Uterus (tissue), 2 donors: ENCODE data around the gene AKT3.

Source experiments
- POLR2A ChIP-seq, 2 donors: fragments of 450-650 bp; IDR thresholded peaks; one replicate each; pipeline ENCODE4 v1.6.1; 2016; ENCODE audit warnings: antibody characterized with exemption in 2 of 2, mild to moderate bottlenecking in 1 of 2, moderate library complexity in 1 of 2
- TF ChIP-seq, protein P1 (sequence below), 4 experiments: fragments of 200-600 bp in 2 of 4; fragments of 450-650 bp in 2 of 4; sonication (generic) in 2 of 4; IDR thresholded peaks; one replicate each; pipeline ENCODE4 v1.5.1; 2016 to 2019; ENCODE audit warnings: antibody characterized with exemption in 4 of 4, mild to moderate bottlenecking in 2 of 4, moderate library complexity in 1 of 4

- no peak for TF ChIP-seq POLR2A (IDR thresholded peaks at IDR 0.05)
- TF ChIP-seq, protein P1, sequence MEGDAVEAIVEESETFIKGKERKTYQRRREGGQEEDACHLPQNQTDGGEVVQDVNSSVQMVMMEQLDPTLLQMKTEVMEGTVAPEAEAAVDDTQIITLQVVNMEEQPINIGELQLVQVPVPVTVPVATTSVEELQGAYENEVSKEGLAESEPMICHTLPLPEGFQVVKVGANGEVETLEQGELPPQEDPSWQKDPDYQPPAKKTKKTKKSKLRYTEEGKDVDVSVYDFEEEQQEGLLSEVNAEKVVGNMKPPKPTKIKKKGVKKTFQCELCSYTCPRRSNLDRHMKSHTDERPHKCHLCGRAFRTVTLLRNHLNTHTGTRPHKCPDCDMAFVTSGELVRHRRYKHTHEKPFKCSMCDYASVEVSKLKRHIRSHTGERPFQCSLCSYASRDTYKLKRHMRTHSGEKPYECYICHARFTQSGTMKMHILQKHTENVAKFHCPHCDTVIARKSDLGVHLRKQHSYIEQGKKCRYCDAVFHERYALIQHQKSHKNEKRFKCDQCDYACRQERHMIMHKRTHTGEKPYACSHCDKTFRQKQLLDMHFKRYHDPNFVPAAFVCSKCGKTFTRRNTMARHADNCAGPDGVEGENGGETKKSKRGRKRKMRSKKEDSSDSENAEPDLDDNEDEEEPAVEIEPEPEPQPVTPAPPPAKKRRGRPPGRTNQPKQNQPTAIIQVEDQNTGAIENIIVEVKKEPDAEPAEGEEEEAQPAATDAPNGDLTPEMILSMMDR (IDR thresholded peaks at IDR 0.05), result no peak
Measured at GRCh38 chr1:243528459-243529121, 321.5 kb downstream of the AKT3 start.
